Colonic mucosa (tissue), 4 donors: ENCODE data around the gene MACC1. TPM values are rescaled to one million over a fixed set of nuclear protein-coding genes. Genes with fewer than 3 reads are reported as not detected.

ENCODE experiments used
- DNase-seq: peaks from one replicate; pipeline ENCODE4 v3.0.0-alpha.2; 2020
- H3K27ac ChIP-seq: fragments of 200-600 bp; one replicate; pipeline ENCODE4 v1.8.0; 2021
- H3K27me3 ChIP-seq: fragments of 200-600 bp; one replicate; pipeline ENCODE4 v1.8.0; 2021
- H3K36me3 ChIP-seq: fragments of 200-600 bp; one replicate; pipeline ENCODE4 v1.8.0; 2021
- H3K4me1 ChIP-seq: fragments of 200-600 bp; one replicate; pipeline ENCODE4 v1.8.0; 2021; ENCODE audit warnings: mild to moderate bottlenecking
- H3K4me3 ChIP-seq: fragments of 200-600 bp; one replicate; pipeline ENCODE4 v1.8.0; 2021
- H3K9ac ChIP-seq, 2 donors: one replicate each; pipeline ENCODE4 v1.7.0; 2013; ENCODE audit warnings: control low read depth in 2 of 2, low read depth in 2 of 2, low read length in 2 of 2
- H3K9me3 ChIP-seq: fragments of 200-600 bp; one replicate; pipeline ENCODE4 v1.8.0; 2021
- intact Hi-C: fragments of 100-400 bp; cut with DNase I; formaldehyde crosslinking; loops from one replicate; pipeline ENCODE4 v1.14.1; 2022
- total RNA-seq, 2 donors: library from RNA; stranded (reverse); fragmentation: NEBNext Ultra II Directional in 1 of 2; extraction: Animal tissue kit (Norgen Biotek cat#: 25700) in 1 of 2; gene quantifications; one replicate each; pipeline ENCODE4 v1.2.1, GENCODE V29; 2021
- TF ChIP-seq, protein P1 (sequence below): fragments of 200-600 bp; IDR thresholded peaks from one replicate; pipeline ENCODE4 v1.8.0; 2022; ENCODE audit warnings: antibody characterized with exemption, mild to moderate bottlenecking
- donor health status: healthy.
- donor health status: DM: no; HTN: no; CAD: no.
- donor health status: DM: no; HTN: no; CAD: no.

Gene MACC1
- total RNA-seq, 2 donors from 2014 or later, result 9.5 to 12.8 TPM

DNA sequence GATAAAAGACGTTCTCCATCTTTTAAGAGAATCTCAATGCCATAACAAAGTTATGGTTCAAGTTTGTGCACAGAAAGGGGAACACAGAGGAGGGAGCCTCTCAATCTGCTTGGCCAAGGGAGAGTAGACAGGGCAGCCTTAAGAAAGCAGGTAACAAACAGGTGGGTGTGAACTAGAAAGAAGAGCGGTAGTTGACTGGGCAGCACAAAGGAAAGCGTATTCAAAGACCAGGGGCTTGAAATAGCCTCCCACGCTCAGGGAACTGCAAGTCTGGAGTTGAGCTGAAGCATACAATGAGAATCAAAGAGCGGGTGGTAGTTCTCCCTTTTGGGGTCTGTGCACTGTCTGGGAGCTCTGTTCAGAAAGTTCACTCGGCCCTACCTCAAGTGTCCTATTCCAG, 18.9 kb upstream of the MACC1 start:
- TF ChIP-seq, protein P1, sequence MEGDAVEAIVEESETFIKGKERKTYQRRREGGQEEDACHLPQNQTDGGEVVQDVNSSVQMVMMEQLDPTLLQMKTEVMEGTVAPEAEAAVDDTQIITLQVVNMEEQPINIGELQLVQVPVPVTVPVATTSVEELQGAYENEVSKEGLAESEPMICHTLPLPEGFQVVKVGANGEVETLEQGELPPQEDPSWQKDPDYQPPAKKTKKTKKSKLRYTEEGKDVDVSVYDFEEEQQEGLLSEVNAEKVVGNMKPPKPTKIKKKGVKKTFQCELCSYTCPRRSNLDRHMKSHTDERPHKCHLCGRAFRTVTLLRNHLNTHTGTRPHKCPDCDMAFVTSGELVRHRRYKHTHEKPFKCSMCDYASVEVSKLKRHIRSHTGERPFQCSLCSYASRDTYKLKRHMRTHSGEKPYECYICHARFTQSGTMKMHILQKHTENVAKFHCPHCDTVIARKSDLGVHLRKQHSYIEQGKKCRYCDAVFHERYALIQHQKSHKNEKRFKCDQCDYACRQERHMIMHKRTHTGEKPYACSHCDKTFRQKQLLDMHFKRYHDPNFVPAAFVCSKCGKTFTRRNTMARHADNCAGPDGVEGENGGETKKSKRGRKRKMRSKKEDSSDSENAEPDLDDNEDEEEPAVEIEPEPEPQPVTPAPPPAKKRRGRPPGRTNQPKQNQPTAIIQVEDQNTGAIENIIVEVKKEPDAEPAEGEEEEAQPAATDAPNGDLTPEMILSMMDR, result no peak
- Histone ChIP-seq H3K27me3 (no peaks in the 10 kb centered on the region), H3K4me1 (no peaks in the 10 kb centered on the region), H3K9me3 (no peaks in the 10 kb centered on the region), H3K36me3 (no peaks in the 10 kb centered on the region), H3K27ac (no peak overlapping the region), H3K4me3 (no peak overlapping the region), H3K9ac (no peak overlapping the region)
- no peak for DNase-seq
- intact Hi-C loops, result no loop called here

DNA sequence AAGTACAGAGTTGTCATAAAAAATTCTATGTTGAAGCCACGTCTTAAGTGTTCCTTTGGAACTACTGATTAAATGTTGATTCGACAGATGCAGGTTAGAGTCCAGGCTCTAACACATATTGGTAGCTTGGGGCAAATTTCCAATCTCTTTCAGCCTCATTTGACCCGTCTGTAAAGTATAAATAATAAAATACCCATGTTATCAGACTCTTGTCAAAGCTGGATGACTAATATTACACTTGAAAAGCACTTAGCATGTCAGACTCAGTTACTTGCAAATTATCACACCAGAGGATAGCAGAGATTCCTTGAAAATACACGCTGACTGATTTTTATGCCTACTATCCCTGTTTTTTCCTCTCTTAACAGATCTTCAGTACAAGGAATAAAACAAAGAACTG, 18.1 kb upstream of the MACC1 start:
- H3K27me3 ChIP-seq, result no peaks in the 10 kb centered on the region
- intact Hi-C loops, result no loop called here
- H3K4me3 ChIP-seq, result no peak overlapping the region
- DNase-seq, result no peak
- H3K9me3 ChIP-seq, result no peaks in the 10 kb centered on the region
- no peaks in the 10 kb centered on the region for H3K36me3 ChIP-seq
- no peak overlapping the region for H3K27ac ChIP-seq
- no peaks in the 10 kb centered on the region for H3K4me1 ChIP-seq
- no peak overlapping the region for H3K9ac ChIP-seq
- TF ChIP-seq, protein P1, result no peak

DNA sequence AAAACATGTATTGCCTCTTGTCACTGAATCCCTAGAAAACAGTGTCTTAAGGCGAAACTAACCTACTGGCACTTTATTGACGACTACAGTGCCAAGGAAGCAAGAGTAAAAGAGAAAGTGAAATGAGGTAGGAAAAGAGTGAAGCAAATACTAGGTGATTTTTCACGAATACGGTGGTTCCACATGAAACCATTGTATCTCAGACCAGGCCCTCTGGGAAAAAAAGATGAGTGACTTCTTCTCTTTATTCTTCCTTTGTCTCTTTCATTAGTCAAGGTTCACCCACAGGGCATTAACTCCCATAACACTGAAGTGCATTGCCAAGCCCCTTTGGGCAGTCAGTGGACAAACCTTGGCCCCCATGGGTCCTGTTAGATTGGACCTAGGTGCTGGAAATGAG, 16.2 kb upstream of the MACC1 start:
- Histone ChIP-seq H3K4me1 (no peaks in the 10 kb centered on the region), H3K9me3 (no peaks in the 10 kb centered on the region), H3K27ac (no peak overlapping the region), H3K36me3 (no peaks in the 10 kb centered on the region), H3K27me3 (no peaks in the 10 kb centered on the region), H3K4me3 (no peak overlapping the region), H3K9ac (no peak overlapping the region)
- TF ChIP-seq, protein P1, result no peak
- intact Hi-C loops, result no loop called here
- DNase-seq, result no peak

DNA sequence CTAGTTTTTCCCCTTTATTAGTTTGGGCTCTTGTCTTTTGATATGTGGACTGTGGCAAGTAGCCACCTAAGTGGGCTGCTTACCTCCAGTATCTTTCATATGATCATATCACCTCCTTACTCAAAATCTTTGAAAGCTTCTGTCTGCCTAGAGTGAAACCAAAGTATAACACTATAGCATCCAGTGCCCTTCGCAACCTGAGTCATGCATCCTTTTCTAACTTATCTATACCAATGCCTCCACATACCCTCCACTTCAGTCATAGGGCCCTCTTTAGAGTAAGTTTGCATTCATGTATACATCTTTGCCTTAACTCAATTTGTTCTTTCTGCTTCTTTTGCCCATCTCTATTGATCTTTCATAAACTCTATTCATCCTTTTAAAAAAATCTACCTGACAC, 15.7 kb upstream of the MACC1 start:
- DNase-seq, result no peak
- intact Hi-C loops, result no loop called here
- no peak overlapping the region for H3K27ac ChIP-seq
- no peaks in the 10 kb centered on the region for H3K27me3 ChIP-seq
- H3K9me3 ChIP-seq, result no peaks in the 10 kb centered on the region
- TF ChIP-seq, protein P1, result no peak
- no peak overlapping the region for H3K9ac ChIP-seq
- H3K4me3 ChIP-seq, result no peak overlapping the region
- no peaks in the 10 kb centered on the region for H3K4me1 ChIP-seq
- H3K36me3 ChIP-seq, result no peaks in the 10 kb centered on the region

DNA sequence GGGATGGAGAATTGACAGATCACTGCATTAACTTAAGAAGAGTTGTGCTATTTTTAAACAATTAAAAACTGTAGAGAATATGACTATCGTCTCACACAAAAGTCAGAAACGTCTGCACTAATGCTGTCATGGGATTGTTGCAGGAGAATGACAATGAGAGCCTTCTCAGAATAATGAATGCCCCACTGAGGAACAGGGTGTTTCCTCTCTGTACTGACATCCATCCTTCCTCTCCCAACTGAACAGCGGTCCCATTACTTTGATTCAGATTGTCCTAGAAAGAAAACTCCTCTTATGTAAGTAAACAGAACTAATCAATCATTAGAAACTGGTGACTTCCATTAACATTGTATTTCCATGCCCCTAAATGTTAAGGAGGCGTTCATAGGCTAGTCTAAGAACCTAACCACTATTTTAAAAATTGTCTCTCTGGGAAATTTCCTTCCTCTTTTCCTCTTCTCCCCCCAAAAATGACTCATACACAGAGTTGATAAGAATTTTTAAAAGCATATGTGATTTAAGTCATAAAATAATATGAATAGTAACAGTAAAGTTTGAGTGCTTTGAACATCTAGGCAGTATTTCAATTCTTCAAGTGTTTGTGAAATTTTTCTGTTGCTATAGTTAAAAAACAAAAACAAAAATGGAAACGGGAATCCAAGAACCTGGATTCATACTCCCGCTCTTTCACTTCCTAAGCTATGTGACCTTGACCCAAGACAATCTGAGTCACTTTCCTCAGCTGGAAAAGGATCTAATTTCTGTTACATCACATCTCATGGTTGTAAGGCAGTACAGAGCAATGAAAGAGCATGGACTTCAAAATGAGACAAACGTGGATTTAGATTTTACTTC, 12.7 kb upstream of the MACC1 start:
- Histone ChIP-seq H3K9me3 (no peaks in the 10 kb centered on the region), H3K4me1 (no peaks in the 10 kb centered on the region), H3K4me3 (no peak overlapping the region), H3K27me3 (no peaks in the 10 kb centered on the region), H3K9ac (no peak overlapping the region), H3K36me3 (no peaks in the 10 kb centered on the region), H3K27ac (no peak overlapping the region)
- intact Hi-C loops, result no loop called here
- no peak for DNase-seq
- TF ChIP-seq, protein P1, result no peak
